22Rv1 (cell line): Measurements from ENCODE around the gene ERBIN.

Source experiments
- H3K27ac ChIP-seq: fragments of 450-650 bp; 2 replicates; pipeline ENCODE4 v1.5.1; 2017
- ZFX ChIP-seq: fragments of 450-650 bp; IDR thresholded peaks from 2 replicates; pipeline ENCODE4 v1.6.1; 2017; ENCODE audit warnings: antibody characterized with exemption, borderline replicate concordance
- TF ChIP-seq, protein P1 (sequence below): fragments of 450-650 bp; IDR thresholded peaks from 2 replicates; pipeline ENCODE4 v1.5.1; 2017; ENCODE audit warnings: mild to moderate bottlenecking

ERBIN gene

DNA sequence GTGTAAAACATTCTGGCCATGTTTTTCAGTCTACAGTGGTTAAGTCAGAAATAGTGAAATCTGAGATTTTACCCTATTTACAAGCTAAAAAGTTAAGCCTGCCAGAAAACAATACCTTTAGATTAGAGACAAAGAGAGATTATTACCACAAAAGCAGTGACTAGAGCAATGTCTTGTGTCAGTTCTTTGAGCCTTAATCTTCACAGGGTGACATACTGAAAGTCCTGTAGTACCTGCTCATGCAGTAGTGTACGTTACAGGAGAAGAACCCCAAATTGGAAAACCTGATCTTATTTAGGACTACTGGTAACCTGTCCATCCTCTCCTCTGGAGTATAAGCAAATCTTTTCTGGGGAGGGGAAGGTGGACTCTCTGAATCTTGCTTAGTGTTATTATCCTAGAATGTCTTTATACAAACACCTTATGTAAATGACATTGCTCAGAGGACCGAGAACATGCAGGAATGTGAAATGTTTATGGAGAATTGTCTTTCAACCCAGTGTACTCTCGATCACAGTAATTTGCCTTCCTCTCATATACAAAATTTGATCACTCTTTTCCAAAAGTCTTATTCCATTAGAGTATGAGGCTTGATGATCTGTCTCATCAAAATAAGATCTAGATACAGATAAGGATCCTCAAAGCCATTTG is 55.7 kb downstream of the ERBIN start:
- H3K27ac ChIP-seq, result peak overlapping the region; percentile 45
- TF ChIP-seq, protein P1, sequence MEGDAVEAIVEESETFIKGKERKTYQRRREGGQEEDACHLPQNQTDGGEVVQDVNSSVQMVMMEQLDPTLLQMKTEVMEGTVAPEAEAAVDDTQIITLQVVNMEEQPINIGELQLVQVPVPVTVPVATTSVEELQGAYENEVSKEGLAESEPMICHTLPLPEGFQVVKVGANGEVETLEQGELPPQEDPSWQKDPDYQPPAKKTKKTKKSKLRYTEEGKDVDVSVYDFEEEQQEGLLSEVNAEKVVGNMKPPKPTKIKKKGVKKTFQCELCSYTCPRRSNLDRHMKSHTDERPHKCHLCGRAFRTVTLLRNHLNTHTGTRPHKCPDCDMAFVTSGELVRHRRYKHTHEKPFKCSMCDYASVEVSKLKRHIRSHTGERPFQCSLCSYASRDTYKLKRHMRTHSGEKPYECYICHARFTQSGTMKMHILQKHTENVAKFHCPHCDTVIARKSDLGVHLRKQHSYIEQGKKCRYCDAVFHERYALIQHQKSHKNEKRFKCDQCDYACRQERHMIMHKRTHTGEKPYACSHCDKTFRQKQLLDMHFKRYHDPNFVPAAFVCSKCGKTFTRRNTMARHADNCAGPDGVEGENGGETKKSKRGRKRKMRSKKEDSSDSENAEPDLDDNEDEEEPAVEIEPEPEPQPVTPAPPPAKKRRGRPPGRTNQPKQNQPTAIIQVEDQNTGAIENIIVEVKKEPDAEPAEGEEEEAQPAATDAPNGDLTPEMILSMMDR, result no peak

DNA sequence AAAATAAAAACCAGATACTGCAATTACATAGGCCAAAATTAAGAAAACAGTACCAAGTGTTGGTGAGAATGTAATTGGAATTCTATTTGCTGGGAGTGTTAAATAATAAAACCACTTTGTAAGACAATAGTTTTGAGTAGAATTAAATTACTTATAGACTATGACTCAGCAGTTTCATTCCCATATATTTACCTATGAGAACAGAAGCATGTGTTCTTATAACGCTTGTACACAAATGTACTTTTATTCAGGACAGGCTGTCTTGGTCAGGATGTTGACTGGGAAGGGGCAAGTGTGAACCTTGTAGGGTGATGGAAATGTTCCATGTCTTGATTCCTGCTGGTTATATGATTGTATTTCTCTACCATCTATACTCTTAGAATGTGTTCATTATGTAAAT is 56.3 kb downstream of the ERBIN start:
- TF ChIP-seq, protein P1, result no peak
- no peak for TF ChIP-seq ZFX
- peak overlapping the region; percentile 45 for H3K27ac ChIP-seq

DNA sequence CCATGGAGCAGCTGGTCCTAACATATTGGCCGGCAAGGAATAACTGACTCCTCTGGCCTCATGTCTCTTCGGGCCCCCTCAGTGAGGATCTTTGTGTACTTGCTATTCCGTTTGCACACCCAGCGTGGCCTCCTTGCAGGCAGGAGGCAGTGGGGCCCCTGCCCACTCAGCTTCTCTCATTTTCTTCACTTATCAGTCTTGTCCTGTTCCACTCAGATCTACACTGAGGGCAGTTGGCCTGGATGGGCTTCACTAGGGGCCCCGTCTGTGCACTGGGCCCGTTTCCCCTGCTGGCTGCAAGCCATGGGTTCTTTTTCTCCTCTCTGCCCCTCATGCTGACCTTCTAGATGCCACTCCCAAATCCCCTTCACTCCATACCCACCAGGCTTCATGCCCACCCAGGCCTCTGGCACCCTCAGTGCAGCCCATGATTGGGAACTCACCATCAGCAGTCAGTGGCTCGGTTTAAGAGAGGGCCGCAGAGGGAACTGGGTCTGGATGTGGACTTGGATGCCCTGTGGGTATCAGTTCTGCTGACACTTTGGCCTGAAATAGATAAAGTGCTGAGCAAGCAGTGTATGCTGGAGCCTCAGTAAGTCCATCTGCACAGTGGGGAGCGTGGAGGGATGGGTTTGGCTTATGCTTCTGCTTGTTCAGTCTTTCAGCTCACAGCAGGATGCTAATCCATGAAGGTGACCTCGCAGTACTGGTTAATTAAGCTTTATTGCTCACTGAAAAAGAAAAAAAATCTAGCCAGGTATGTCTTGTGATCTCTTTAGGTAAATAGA is 57.9 kb downstream of the ERBIN start:
- TF ChIP-seq, protein P1, result no peak
- no peak for TF ChIP-seq ZFX
- no peak overlapping the region for H3K27ac ChIP-seq

DNA sequence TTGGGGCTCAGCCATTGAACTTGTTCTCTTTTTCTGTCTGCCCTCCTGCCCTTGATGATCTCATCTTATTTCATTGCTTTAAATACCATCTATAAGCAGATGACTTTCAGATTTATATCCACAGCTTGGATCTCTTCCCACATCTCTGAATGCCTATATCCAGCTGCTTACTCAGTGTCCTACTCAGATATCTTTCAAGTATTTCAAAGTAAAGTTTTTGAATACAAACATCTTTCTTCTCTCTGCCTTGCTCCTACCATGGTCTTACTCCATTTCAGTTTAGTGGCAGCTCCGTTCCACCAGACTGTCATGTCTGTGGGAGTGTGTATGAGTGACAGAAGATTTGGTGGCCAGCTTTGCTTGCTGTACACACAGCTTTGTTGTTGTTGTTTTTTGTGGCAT is 59.7 kb downstream of the ERBIN start:
- no peak overlapping the region for H3K27ac ChIP-seq

DNA sequence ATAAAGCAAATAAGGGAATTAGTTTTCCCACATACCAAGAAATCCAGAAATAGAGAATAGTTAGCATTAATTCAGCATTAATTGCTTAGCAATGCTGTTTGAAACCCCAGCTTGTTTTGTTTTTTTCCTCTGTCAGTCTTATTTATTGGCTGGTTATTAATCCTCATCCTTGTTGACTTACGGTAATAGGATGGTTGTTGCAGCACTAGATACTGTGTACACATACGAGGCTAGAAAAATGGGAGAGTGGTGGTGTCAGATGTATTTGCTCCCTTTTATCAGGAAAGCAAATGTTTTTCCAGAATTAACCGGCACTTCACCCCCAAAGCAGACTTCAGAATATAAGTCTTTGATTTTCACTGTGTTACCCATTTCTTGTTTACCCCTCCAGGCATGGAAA is 60.4 kb downstream of the ERBIN start:
- no peak for TF ChIP-seq ZFX
- TF ChIP-seq, protein P1, result no peak
- 0 out of 2 replicates have a peak overlapping the region, but pooled peaks have one; percentile 6 for H3K27ac ChIP-seq

More for the DNA sequence above, 59.7 kb downstream of the ERBIN start:
- TF ChIP-seq, protein P1, result no peak
- no peak for TF ChIP-seq ZFX

DNA sequence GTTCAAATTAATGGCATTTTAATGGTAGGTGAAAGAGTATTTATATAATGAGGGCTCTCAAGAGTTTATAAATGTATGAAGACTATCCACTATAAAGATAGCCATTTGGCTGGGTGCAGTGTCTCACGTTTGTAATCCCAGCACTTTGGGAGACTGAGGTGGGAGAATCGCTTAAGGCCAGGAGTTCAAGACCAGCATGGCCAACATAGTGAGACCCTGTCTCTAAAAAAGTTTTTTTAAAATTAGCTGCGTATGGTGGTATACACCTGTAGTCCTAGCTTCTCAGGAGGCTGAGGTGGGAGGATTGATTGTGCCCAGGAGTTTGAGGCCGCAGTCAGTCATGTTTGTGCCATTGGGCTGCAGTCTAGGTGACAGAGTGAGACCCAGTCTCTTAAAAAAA is 61.6 kb downstream of the ERBIN start:
- no peak for TF ChIP-seq ZFX
- TF ChIP-seq, protein P1, result no peak
- H3K27ac ChIP-seq, result no peak overlapping the region

DNA sequence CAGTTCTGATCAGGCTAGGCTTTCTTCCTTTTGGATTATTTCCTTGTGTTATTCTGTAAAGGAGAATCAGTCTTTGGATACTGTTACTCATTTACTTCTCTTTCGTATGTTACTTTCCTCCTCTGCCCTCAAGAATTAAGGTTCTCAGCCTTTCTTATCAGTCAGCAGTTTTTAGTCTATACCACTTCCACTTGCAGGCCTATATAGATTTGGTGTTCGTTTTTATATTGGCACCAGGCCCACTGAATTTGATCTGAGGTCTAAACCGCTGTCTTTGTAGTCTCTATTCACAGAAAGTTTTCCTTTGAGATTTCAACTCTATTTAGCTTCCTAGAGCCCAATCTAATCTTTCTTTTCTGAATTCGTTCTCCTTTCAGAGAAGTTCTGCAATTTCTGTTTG is 62.8 kb downstream of the ERBIN start:
- TF ChIP-seq, protein P1, result no peak
- no peak for TF ChIP-seq ZFX
- H3K27ac ChIP-seq, result no peak overlapping the region
